Stimulated activated CD4-positive, alpha-beta T cell treated with anti-CD3 and anti-CD28 coated beads, Interleukin-15, amount 100 ng/mL, for 48 hours (primary cell): ENCODE results near the gene TBC1D1.

ENCODE experiments used
- DNase-seq, 2 donors: peaks; one replicate each; pipeline ENCODE4 v3.0.0-alpha.2; 2020; ENCODE audit warnings: low read depth in 2 of 2

TBC1D1 gene

GRCh38 chr4:38046727-38047489 lies 156.0 kb downstream of the TBC1D1 start:
- DNase-seq: no peak

GRCh38 chr4:38049545-38050170 lies 158.8 kb downstream of the TBC1D1 start:
- DNase-seq: no peak

- DNase-seq: no peak
Measured at GRCh38 chr4:38050560-38051350, 159.9 kb downstream of the TBC1D1 start.

DNA sequence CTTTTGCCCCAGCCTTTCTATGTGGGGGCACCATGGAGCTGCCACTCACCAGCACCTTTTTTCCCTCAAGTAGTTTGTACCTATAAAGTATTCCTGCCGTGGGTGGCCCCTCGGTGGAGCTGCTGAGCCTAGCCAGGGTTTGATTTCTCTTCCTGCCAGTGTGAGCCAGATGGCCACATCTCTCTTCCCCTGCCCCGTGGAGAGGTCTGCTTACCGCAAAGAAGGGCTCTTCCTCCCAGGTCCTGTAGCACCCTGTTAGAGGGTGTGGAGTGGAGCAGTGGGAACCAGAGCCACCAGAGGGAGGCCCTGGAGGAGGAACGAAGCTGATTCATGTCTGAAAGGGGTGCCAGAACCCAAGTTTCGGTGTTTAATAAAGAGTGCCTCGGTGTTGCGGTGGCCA lies 164.7 kb downstream of the TBC1D1 start:
- DNase-seq: no peak

DNA sequence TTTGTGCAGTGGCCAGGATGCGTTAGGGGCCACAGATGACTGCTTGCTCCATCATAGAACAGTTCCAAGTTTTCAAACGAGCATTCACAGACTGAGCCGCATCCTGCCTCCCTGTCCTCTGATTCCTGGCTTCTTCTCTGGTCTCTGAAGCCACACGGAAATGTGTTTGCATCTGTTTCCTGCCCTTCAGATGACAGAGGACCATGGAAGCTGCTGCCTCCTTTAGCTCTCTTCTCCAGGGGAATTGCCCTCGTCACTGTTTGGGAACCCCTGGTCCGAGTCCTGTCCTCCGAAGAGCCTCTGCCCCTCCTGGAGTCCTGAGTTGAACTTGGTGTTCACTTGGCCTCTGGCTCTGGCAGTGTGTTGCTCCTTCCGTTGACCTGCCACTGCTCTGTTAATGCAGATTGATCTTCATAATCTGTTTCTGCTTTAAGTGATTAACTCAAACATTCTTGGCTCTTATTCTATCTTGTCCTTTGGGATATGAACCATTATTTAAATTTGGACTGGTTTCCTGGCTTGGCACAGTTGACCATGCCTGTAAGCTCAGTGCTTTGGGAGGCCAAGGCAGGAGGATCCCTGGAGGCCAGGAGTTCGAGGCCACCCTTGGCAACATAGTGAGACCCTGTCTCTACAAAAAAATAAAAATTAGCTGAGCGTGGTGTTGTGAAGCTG lies 165.3 kb downstream of the TBC1D1 start:
- DNase-seq: no peak

- DNase-seq: no peak
Measured at GRCh38 chr4:38058151-38058550, 167.3 kb downstream of the TBC1D1 start.

DNA sequence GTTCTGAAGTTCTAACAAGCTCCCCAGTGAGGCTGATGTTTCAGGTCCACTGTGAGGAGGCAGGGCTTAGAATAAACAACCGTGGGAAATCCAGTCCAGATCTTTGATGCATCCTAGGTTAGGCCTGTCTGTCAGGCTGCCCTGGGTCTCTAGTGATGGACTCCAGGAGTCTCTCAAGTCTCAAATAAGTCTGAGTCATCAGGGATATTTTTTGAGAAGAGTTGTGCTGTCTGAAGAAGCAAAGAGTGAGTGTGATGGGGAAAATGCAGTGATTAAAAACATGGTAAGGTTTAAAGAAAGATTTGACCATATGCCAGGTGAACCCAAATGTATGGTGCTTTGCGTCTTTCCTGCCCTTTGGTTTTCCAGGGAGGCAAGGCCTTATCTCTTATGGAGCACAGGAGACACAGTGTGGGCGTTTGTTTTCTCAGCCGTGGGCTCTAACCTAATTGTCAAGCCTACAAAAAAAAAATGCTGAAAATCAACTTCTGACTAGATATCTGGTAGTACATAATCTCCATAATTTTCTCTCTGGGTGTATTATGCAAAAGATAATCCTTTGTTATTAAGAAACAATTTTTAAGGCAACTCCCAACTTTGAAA lies 170.0 kb downstream of the TBC1D1 start:
- no peak for DNase-seq

- peak; percentile 36 to 62 for DNase-seq
Measured at GRCh38 chr4:38062088-38062775, 171.3 kb downstream of the TBC1D1 start.

DNA sequence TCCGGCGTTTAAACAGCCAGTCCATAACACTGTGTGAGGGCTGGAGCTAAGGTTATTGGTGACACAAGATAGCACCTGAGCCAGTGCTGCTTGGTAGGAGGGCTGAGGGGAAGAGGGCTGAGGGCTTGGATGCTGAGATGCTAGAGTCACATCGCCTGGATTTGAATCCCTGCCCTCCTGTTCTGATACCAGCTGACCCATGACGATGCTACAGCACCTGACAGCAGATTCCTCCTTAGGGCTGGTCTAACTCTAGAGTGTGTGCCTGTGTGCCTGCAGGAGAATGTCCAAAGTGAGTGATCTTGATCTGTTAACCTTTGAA lies 171.9 kb downstream of the TBC1D1 start:
- DNase-seq: no peak

DNA sequence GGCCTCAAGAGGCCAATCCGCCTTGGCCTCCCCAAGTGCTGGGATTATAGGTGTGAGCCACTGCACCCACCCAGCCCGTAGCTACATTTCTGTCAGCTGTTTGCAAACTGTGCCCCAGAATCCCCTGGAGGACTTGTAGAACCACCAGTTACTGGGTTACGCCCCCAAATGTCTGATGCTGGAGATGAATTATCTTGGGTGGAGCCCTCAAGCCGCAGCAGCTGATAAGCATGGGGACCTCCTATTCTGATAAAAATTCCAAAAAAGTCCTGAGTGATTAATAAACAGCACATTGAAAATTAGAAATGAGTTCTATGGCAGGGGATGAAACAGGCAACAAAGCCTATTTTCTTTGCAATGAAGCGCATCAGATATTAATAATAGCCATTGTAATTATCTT lies 174.3 kb downstream of the TBC1D1 start:
- DNase-seq: no peak

DNA sequence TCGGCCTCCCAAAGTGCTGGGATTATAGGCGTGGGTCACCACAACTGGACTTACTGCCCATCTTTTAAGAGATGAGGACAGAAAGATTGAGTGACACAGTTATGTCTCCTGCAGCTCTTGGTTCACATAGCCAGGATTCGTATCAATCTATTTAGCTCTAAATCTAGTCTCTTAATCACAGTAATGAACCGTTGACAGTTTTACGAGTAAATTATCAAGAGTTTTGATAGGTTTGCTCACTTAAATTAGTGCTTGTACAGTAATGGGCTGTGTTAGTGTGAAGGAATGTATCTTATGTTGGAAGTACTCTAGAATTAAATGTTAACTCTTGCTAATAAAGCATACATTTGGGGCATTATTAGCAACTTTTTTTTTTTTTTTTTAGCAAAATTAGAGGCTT lies 175.0 kb downstream of the TBC1D1 start:
- no peak for DNase-seq

DNA sequence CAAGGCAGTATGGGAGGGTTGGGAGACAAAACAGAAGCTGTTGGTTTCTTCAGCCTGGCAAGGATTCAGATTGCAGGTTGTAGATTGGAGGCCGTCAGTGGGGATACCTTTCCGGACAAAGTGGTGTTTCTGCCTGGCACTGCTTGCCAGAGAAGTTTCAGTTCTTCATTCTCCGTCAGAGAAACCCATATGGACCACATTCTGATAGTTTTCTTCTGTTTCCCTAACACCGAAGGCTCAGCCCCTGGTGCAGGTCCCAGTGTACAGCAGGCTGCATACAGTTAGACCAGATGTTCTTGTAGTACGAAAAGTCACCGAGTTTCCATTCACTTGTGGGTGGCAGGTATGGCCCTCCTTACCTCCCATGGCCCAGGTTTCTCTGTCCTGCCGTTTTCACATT lies 176.6 kb downstream of the TBC1D1 start:
- no peak for DNase-seq

DNA sequence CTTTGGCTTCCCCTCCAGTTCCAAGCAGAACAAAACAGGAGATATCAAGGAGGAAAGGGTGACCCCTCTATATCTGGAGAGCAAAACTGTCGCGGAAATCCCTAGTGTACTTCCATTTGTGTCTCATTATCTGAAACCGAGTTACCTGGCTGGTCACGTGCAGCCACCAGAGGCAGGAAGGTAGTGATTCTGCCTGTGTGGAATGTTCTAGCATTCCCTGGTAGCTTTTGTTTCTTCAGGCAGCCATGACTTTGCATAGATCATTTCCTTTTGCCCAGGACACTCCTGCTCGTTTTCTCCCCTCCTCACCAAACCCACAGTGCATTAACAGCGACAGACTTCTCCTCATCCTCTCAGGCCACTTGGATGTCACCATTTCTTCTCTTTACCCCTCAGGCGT lies 177.2 kb downstream of the TBC1D1 start:
- no peak for DNase-seq

- no peak for DNase-seq
Measured at GRCh38 chr4:38069271-38069760, 178.4 kb downstream of the TBC1D1 start.

- DNase-seq: no peak
Measured at GRCh38 chr4:38071801-38072431, 181.0 kb downstream of the TBC1D1 start.

DNA sequence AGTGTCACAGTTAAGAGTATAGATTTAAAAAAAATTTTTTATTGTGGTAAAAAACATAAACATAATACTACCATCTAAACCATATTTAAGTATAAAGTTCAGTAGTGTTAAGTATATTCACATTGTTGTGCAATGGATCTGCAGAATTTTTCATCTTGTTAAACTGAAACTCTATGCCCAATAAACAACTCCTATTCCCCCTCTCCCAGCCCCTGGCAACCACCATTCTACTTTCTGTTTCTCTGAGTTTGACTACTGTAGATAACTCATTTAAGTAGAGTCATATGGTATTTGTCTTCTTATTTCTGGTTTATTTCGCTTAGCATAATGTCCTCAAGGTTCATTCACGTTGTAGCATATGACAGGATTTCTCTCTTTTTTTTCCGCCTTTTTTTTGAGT lies 181.7 kb downstream of the TBC1D1 start:
- no peak for DNase-seq

DNA sequence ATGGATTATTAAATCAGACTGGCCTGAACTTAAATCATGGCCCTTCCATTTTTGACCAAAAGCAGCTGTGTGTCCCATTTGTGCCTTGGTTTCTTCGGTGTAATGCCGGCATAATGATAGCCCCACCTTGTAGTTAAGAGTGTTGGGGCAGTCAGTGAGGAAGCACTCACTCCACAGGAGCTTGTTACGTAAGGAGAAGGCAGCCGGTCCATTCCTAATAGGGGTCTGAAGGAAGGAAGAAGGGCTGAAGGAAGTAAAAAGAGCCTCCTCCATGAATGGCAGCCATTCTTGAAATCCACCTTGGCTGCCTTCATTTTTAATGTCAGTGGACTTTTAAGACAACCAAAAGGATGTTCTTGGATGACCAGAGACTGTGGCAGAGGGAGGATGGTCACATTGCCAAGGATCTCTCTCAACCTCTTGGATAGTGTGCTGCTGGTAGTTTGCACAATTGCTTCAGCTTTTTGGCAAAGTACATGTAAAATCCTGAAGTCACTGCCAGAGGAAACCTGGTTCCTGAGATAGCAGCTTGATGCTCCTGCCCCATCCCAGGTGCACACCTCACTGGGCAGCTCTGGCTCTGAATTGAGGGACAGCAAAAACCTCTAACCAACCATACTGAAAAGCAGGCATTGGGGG lies 182.8 kb downstream of the TBC1D1 start:
- no peak for DNase-seq

GRCh38 chr4:38075370-38076152 lies 184.7 kb downstream of the TBC1D1 start:
- DNase-seq: no peak

DNA sequence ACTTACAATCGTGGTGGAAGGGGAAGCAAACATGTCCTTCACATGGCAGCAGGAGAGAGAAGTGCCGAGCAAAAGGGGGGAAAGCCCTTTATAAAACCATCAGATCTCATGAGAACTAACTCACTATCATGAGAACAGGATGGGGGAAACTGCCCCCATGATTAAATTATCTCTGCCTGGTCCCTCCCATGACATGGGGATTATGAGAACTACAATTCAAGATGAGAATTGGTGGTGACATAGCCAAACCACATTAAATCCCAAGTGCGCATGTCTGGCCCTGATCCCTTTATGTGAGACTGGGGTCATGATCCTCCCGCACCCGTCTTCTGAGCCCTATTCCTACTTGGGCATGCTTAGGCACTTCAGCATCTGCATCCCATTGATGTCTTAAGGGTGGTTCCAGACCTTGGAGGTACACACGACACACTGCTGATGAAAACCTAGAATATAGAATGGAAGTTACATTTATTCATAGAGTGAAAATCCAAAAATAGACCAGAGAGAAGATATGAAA lies 185.3 kb downstream of the TBC1D1 start:
- no peak for DNase-seq
